Measurements from ENCODE around the gene GALNT11.

GRCh38 chr7:152144557-152145245 is 119.2 kb downstream of the GALNT11 start:
- TF ChIP-seq, protein P1, sequence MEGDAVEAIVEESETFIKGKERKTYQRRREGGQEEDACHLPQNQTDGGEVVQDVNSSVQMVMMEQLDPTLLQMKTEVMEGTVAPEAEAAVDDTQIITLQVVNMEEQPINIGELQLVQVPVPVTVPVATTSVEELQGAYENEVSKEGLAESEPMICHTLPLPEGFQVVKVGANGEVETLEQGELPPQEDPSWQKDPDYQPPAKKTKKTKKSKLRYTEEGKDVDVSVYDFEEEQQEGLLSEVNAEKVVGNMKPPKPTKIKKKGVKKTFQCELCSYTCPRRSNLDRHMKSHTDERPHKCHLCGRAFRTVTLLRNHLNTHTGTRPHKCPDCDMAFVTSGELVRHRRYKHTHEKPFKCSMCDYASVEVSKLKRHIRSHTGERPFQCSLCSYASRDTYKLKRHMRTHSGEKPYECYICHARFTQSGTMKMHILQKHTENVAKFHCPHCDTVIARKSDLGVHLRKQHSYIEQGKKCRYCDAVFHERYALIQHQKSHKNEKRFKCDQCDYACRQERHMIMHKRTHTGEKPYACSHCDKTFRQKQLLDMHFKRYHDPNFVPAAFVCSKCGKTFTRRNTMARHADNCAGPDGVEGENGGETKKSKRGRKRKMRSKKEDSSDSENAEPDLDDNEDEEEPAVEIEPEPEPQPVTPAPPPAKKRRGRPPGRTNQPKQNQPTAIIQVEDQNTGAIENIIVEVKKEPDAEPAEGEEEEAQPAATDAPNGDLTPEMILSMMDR (IDR thresholded peaks at IDR 0.05), result no peak
- no peak for TF ChIP-seq POLR2A (IDR thresholded peaks at IDR 0.05)
- no peak for TF ChIP-seq EP300 (IDR thresholded peaks at IDR 0.05)
